Stimulated activated CD4-positive, alpha-beta T cell treated with anti-CD3 and anti-CD28 coated beads, TNF-alpha, amount 100 ng/mL, for 4 hours (primary cell): ENCODE data around the gene ROR1.

Source experiments
- DNase-seq, 3 experiments: peaks; one replicate each; pipeline ENCODE4 v3.0.0-alpha.2; 2020; ENCODE audit warnings: low read depth in 3 of 3

The ROR1 gene

DNA sequence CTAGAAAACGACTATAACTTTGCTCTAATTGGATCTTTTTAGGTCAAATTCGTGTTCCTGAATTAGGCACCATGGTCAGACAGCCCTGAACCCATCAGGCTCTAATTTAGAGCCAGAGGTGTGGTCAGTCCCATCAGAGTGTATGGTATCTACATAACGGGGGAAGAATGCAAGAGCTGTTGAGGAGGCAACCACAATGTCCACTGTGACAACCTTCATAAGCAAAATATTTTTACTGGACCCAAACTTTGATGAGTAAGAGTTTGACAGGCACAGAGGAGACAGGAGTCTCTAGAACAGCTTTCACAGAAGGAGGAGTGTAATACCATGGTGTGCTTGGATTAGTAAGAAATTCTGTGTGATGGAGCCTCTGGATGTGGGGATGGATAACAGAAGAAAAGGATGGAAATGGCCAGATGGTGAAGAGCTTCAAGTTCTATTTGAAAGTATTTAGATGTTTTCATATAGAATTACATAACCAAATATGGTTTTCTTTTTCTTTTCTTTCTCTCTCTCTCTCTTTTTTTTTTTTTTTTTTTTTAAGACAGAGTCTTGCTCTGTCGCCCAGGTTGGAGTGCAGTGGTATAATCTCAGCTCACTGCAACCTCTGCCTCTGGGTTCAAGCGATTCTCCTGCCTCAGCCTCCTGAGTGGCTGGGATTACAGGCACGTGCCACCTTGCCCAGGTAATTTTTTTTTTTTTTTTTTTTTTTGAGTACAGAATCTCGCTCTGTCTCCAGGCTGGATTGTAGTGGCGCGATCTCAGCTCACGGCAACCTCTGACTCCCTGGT, 454.5 kb downstream of the ROR1 start:
- no peak for DNase-seq

DNA sequence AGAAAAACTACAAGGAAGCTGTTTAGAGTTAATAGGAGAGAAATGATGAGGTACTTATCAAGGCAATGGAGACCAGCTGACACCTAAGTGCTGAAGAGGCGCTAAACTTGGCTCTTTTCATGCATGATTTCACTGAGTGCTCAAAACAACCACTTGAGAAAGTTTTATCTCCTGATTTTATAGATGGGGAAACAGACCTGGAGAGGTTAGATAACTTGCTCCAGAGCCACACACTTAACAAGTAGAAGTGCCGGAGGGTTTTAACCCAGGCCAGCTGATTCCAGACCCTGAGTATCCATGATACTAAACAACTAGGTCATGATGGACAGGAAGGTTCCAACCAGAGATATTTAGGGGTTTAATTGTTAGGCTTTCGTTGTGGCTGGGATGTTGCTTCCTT, 455.5 kb downstream of the ROR1 start:
- DNase-seq: no peak
